Activated CD8-positive, alpha-beta memory T cell treated with anti-CD3 and anti-CD28 coated beads for 4 hours (primary cell): ENCODE results near the gene PRMT1.
A peak's percentile ranks its signal among the peaks of the same experiment; 100 is the strongest.
"Not testable (repeated sequence)": the region's sequence is repeated elsewhere in the genome, so short reads cannot be mapped to it uniquely, and the experiment has no call there.

ENCODE experiments used
- DNase-seq, 2 donors: peaks; one replicate each; pipeline ENCODE4 v3.0.0-alpha.2; 2020; ENCODE audit warnings: low read depth in 2 of 2

The PRMT1 gene

DNA sequence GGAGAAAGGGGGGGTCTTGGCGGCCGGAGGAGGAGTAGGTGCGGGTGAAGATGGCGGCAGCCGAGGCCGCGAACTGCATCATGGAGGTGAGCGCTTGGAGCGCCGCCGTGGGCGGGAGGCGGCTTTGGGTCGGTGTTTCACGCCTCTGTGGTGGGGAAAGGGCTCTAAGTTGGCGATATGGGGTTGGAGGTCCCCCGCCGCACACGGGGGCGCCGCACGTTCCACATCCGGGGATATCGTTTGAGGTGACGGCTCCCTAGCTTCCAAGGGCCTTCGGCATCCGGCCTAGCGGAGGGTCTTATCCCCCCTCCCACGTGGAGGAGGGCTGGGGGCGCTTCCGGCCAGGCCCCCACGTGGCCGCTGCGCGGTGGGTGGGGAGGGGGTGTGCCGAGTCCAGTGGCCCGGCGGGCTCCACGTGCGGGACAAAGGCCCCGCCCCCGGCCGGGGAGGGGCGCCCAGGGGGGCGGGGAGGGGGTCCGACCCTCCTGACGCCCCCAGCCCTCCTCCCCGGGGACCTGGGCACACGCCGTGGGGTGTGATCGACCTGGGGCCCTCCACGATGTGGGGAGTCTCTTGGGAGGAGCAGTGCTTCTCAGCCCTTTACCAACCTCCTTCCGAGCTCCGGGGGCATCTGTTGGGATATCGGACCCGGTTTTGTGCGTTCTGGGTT lies at the start of gene PRMT1:
PRMT1 (plus strand) TSS at position 41 of the 670 bp plus-strand sequence; CDS start at position 51, 10 bp downstream.
- no peak for DNase-seq

GRCh38 chr19:49629659-49630058 lies 47.4 kb upstream of the PRMT1 start:
- no peak for DNase-seq

DNA sequence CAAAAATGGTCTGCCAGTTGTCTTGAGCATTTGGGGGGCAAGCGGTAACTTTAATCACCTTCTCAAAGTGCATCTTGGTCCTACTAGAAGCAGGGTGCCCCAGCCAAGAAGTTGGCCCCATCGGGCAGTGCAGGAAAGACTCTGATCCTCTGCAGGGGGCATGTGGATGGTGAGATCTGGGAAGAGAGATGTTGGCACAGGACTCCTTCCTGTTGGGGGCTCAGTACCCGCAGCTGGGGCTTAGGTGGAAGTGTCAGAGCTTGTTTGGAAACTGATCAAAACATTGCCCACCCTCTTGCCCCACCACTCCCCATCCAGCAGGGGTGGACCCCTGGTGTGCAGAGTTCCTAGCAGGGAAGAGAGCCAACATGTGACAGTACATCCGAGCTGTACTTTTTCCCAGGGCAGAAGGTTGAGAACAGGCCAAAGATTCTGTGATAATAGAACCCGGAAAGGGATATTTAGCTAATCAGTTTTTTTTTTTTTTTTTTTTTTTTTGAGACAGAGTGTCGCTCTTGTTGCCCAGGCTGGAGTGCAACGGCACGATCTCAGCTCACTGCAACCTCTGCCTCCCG lies 46.0 kb upstream of the PRMT1 start:
- no peak for DNase-seq

- no peak for DNase-seq
Measured at GRCh38 chr19:49631610-49632192, 45.4 kb upstream of the PRMT1 start.

DNA sequence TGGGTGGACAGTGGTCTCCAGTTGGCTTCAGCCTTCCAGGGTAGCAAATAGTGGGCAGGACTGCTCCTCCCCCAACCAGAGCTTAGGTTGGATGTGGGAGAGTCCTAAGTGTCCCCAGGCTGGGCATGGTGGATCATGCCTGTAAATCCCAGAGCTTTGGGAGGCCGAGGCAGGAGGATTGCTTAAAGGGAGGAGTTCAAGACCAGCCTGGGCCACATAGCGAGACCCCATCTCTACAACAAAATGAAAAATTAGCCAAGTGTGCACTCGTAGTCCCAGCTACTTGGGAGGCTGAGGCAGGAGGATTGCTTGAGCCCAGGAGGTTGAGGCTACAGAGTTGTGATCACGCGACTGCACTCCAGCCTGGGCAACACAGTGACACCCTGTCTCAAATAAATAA lies 44.5 kb upstream of the PRMT1 start:
- no peak for DNase-seq

GRCh38 chr19:49633273-49633672 lies 43.8 kb upstream of the PRMT1 start:
- DNase-seq: not testable (repeated sequence)

DNA sequence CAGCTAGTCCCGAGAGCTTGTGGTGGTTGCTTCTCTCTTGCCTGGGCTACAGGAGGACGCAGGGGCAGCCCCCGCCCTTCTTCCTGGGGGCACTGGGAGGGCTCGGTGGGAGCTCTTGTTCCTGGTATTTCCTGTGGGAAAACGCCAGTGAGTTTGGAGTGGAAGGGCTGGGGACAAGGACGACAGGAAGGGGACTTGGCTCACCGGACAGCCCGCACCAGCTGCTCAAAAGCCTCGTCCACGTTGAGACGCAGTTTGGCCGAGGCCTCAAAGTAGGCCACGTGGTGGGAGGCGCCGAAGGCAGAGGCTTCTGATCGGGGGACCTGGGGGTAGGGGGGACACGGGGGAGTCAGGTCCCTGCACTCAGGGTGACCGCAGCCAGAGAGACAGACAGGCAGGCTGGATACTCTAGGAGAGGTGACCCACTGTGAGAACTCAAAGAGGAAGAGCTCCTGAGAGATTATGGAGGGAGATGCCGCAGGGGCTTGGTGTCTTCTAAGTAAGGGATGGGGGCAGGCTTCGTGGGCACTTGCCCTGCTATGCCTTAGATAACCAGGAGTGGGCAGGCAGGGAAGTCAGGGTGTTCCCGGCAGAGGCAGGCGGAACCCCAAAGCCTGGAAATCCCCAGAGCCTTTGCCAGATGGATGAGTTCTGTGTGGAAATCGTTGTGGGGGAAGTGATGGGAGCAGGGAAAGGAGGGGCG lies 41.4 kb upstream of the PRMT1 start:
- no peak for DNase-seq

DNA sequence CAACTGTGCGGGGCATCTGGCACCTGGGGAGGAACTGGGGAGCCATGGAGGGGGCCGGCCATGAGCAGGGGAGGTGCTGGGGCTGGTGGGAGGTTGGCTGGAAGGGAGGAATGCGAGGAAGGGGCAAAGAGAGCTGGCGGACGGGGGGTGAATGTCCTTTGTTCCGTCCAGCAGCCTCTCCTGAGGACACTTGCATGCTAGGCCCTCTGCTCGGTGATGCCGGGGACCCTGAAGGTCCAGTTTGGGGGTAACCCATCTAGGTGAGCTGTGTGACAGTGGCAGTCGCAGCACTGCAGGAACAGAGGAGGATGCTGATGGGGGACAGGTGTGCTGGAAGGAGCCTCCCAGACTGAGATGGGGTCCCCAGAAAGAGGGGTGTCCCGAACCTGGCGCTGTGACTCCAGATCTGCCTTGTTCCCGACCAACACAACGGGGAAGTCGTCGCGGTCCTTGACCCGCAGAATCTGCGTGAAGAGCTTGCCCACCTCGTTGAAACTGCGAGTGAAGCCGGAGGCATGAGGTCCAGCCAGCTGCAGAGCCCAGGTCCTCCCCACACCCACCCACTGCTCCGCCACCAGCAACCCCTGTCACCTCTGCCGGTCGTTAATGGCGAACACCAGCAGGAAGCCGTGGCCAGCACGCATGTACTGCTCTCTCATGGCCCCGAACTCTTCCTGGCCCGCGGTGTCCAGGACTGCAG lies 40.7 kb upstream of the PRMT1 start:
- DNase-seq: no peak

- no peak for DNase-seq
Measured at GRCh38 chr19:49637821-49638738, 39.0 kb upstream of the PRMT1 start.

GRCh38 chr19:49639401-49640112 lies 37.5 kb upstream of the PRMT1 start:
- no peak for DNase-seq

- DNase-seq: peak; percentile 100
Measured at GRCh38 chr19:49640113-49640898, 36.8 kb upstream of the PRMT1 start, which contains the start of gene RRAS. Gene RRAS (minus strand): TSS chr19:49640143. CDS start chr19:49640098, 45 bp downstream.

- DNase-seq: peak; percentile 98
Measured at GRCh38 chr19:49641688-49642491, 35.2 kb upstream of the PRMT1 start, which contains the start of gene SCAF1. Gene SCAF1 (plus strand): TSS chr19:49642209. CDS start chr19:49645027, 2,818 bp downstream.

DNA sequence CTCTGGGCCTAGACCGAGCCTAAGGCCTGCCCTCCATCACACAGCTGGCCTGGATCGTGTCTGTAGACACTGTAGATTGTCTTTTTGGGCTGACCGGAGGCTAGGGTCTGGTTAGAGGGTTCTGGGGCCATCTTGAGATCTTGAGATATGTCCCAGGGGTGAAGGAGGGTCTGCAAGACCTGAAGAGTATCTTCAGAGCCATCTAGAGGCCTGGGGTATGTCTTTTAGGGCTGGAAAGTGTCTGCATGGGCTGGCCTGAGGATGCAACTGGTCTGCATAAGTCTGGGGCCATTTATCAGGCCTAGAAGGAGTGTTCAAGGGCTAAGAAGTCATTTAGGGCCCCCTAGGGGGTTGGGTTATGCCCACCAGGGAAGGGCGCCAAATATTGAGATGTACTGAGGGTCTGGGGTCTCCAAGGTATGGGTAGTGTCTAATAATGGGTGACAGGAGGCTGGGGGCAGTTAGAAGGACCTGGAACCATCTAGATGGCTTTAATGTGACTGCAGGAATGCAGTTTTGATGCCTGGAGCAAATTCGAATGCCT lies 34.5 kb upstream of the PRMT1 start:
- DNase-seq: no peak

GRCh38 chr19:49643466-49643865 lies 33.6 kb upstream of the PRMT1 start:
- no peak for DNase-seq

DNA sequence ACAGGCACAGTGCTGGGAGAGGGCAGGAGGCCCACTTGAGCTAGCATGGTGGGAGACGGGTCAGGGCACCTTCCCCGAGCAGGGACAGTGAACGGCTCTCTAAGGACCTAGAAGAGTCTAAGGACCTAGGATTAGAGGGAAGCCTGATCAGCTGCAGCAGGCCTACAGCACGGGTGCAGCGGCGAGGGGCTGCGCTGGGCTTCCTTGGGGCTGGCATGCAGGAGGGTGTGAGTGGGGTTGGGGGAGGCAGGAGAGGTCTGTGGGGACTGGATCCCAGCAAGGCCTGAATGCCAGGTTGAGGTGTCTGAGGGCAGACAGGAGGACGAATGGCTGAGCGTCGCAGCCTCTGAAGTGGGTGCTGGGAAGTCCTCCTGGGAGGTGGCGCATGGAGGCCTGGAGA lies 31.5 kb upstream of the PRMT1 start:
- DNase-seq: no peak

DNA sequence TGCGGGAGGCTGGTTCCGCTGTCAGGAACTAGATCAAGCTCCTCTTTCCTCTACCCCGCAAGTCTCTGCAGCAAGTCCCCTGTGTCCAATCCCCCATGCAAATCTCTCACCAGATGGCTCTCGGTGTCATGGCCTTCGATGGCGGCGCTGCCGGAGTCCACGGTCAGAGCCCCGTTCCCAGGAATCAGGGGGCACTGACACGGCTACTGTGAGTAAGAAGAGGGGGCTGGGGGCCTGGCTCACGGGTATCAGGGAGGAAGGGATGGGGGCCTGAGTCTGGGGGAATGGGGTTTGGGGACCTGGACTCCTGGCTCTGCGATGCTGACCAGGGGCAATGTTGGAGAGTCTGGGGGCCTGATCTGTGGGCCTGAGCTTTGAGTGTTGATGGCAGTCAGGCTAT lies 31.1 kb upstream of the PRMT1 start:
- no peak for DNase-seq

DNA sequence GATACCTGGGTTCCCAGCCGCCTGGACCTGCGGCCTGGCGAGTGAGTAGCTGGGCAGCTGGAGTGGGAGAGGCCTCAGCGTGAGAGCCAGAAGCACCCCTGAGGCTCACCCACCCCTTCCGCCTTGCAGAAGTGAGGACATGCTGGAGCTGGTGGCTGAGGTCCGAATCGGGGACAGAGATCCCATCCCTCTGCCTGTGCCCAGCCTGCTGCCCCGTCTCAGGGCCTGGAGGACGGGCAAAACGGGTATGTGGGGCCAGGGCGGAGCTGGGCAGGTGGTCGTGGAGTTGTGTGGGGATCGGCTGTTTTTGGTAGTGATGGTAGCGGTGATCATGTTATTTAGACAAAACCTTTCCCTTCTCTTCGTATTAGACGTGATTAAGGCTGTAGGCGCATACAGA lies 30.5 kb upstream of the PRMT1 start:
- no peak for DNase-seq
